GM21528 (cell line): ENCODE measurements around the gene DENND1A.
"Not testable (repeated sequence)": the region's sequence is repeated elsewhere in the genome, so short reads cannot be mapped to it uniquely, and the experiment has no call there.

ENCODE experiments used
- ATAC-seq: cut with Tn5 transposase; IDR thresholded peaks from one replicate; pipeline ENCODE4 v1.9.1; 2021; ENCODE audit warnings: mild to moderate bottlenecking, moderate library complexity; ENCODE audit not compliant: unreplicated experiment, low FRiP score

The DENND1A gene

DNA sequence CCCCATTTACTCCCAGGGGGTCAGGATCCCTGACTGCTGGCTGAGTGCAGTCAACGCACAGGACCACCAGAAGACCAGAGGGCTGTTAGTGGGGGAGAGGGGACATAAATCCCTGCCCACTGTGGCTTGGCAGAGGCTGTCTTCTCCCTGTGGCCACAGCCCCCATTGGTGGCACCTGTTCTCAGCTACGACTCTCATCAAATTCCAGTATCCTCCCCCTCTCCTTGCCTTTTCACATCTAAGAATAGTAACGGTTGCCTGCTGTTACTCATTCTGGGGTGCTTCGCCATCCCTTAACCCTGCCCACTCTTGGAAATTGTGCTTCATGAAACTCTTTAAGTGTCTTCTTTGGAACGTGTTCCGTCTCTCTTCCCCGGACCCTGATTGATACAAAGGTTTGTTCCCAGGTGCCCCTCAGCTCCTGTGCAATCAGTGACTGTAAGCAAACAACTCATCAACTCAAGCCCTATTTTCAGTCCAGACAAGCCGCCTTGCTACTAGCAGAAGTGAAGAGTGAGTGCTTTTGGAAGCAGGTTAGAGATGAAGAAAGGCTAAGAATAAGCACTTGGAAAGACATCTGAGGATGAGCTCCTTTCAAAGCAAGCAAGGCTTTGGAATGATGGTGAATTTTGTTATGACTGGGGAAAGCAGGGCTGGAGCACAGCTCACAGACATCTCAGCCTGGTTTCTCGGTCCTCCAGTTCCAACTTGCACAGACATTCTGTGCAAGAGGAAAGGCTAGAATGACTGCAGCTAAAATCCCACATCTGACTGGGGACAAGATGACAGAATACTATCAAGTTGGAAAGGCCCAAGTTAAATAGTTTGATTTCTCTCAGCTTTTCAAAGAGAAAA lies 22.9 kb upstream of the DENND1A start:
- ATAC-seq: no peak

DNA sequence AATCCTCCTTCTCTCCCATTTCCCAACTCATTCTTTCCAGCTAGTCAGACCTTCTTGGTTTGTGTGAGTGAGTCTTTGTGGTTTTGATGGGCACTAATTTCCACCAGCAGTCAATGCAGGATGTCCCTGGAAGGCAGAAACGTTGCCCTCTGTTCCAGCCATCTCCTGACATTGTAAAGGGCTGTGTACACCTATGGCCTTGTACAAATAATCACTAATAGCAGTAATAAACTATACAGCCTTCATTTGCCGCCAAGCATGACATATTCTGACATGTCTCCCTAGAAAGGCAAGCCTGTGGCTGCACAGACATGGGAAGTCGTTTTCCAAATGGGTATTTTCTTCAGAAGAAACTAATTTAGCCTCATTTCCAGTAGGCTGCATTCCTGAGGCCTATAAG lies 18.4 kb upstream of the DENND1A start:
- no peak for ATAC-seq

DNA sequence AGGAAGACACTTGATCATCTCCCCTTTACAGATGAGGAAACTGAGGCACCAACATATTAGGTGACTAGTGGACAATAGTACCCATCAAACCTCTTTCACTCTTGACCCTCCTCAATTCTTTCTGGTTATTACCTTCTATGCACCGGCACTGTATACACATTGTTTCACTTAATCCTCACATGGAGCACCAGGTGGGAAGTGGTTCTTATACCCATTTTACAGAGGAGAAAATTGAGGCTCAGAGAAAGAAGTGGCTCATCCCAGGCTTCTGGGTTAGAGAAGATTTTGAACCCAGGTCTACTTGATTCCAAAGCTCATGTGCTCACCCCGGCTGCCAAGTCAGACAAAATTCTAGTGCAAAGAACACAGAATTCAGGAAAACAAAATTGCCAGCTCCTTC lies 17.4 kb upstream of the DENND1A start:
- ATAC-seq: no peak

- no peak for ATAC-seq
Observed at GRCh38 chr9:123946101-123946821, 16.3 kb upstream of the DENND1A start.

- ATAC-seq: no peak
Observed at GRCh38 chr9:123945532-123945931, 15.6 kb upstream of the DENND1A start.

DNA sequence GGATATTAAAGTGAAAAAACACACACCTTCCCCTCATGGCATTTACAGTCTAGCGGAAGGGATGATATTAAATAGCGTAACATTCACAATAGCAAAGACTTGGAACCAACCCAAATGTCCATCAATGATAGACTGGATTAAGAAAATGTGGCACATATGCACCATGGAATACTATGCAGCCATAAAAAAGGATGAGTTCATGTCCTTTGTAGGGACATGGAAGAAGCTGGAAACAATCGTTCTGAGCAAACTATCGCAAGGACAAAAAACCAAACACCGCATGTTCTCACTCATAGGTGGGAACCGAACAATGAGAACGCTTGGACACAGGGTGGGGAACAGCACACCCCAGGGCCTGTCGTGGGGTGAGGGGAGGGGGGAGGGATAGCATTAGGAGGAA lies 14.5 kb upstream of the DENND1A start:
- ATAC-seq: not testable (repeated sequence)

GRCh38 chr9:123943671-123944070 lies 13.7 kb upstream of the DENND1A start:
- no peak for ATAC-seq

- no peak for ATAC-seq
Observed at GRCh38 chr9:123942542-123942941, 12.6 kb upstream of the DENND1A start.

- ATAC-seq: no peak
Observed at GRCh38 chr9:123941524-123942070, 11.7 kb upstream of the DENND1A start.

DNA sequence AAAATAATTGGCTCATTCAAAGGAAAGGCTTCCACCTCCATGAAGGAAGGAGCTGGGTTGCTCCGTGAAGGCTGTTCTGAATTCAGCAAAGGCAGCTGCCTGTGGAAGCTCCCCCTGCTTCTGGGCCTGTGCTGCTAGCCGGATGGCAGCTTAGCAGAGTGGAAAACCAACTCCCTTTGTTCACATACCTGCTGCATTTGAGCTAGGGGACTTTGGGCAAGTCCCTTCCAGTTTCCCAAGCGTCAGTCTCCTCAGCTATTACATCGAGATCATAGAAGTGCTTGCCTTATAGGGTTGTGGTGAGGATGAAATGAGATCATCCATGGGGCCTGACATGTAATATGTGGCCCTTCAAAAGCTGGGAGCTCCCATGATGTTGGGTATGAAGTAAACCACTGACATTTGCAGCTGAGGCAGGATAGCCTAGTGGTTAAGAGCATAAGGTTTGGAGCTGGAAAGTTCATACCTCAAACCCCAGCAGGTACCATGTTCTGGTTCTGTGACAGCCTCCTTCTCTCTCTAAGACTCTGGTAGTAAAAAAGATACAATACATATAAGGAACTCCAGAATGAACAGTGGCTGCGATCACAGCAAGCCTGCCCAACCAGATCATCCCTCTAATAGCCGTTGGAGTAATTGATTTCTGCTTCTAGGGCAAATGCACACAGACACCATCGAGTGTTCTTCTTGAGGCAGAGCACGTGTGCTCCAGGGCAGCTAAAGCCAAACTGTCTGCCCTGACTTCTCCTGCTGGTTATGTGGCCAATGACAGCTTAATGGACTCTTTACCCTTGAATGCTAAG lies 11.0 kb upstream of the DENND1A start:
- ATAC-seq: no peak

GRCh38 chr9:123938401-123938800 lies 8.5 kb upstream of the DENND1A start:
- ATAC-seq: no peak

- not testable (repeated sequence) for ATAC-seq
Observed at GRCh38 chr9:123936575-123936974, 6.6 kb upstream of the DENND1A start.

- ATAC-seq: no peak
Observed at GRCh38 chr9:123933440-123934212, 3.7 kb upstream of the DENND1A start.

DNA sequence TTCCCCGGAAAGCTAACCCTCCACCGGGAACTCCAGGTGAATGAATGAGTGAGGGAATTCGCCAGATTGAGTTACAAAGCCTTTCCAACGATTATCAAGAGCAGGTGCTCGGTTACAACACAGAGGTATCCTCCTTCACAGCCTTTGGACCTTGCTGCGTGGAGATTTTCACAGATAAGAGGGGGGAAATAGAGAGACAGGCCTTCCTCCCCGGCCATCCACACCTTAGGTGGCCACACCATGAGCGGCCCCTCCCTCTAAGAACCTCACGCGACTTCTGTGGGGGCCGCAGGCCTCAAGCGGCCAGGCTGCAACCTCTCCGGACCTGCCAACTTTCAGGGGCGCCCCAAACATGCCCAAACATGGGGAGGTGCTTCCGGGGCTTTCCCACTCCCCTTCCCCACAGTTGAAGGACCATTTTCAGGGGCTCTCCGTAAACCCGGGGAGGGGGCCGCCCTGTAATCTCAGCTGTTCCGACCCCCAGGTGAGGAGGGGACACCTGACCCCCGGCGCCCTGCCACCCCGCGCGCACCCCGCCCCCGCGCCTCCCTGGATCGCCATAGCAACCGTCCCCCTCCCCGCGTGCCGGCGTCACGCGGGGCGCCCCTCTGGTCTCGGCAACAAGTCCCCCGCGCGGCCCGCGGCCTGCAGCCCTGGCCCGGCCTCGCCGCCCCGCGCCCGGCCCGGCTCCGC lies 603 bp downstream of the DENND1A start:
- ATAC-seq: peak; percentile 11

DNA sequence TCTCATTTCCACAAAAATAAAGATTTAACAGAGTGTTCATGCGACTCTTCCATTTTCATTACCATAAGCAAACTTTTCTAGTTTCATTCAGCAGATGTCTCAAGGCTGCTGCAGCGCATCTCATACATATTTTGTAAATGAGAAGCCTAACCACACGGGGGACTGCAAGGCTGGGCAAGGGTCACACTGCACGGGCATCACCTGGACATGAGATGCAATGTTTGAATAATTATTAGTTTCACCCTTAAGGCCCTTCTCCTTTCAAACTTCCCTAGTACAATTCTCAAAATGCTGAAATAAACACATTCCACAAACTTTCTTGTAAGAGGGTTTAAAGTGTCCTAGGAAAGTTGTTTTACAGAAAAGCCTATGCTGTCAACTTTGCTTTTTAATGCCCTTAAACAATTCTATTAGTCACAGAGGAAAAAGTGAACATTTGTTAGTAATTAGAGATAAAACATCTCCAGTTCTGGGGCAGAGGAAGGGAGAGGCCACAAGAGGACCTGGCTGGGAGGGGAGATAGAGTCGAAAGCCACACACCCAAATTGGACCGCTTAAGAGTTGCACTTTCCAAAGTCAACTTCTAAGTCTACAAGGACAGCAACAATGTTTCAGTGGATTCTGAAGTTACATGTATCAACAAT lies 1.3 kb downstream of the DENND1A start:
- ATAC-seq: peak; percentile 18

DNA sequence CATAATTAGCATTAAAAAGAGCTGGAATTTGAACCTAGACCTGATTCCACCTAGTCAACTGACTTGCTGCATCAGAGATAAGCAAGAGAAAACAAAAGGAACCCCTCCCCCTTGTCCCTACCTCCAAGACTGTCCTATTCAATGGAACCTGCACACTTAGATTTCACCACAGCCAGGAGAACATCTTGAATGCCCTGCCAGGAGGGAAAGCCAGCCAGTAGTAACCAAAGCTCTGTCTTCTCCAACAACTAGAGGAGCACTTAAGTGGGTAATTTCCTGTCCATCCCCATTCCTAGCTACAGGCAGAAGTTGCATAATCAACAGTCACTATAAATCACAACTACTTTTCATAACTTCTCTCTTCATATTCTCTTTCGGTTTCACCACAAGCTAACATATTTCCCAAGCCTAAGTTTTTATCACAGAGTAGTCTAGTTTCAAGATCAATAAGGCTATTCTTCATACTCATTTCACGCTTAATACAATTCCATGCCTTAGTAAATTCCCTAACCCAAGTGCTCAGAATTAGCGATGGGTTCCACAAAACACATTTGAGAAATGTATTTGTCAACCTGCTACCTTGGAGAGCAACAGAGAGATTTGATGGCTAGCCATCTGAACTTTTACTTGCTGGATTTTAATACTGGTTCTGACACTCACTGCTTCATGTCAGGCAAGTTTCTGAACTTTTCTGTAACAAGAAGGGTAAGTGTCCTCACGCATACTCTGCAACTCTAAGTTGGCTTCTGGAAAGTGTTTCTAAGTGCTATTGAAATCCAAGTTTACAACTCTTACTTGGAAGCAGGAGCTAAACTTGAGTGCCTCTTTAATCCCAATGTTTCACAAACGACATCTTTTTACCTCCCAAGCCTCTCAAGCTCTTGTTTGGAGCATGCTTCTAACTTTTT lies 2.0 kb downstream of the DENND1A start:
- ATAC-seq: no peak

- no peak for ATAC-seq
Observed at GRCh38 chr9:123926941-123927340, 3.0 kb downstream of the DENND1A start.

GRCh38 chr9:123925819-123926218 lies 4.1 kb downstream of the DENND1A start:
- ATAC-seq: no peak
